Spleen (tissue), 7 donors: ENCODE measurements around the gene AFAP1L2.

ENCODE experiments used
- POLR2AphosphoS5 ChIP-seq, 3 donors: sonication (generic); formaldehyde crosslinking; IDR thresholded peaks; one replicate each; pipeline ENCODE4 v1.5.1; 2017; ENCODE audit warnings: antibody characterized with exemption in 3 of 3
- TF ChIP-seq, protein P1 (sequence below), 11 experiments: fragments of 200-600 bp in 7 of 11; fragments of 450-650 bp in 4 of 11; sonication (generic) in 4 of 11; IDR thresholded peaks in 8 of 11; conservative IDR thresholded peaks in 3 of 11; 1 replicate in 7 of 11; 2 replicates in 4 of 11; pipeline versions ENCODE4 v1.4.0 to v1.8.0; 2016 to 2021; ENCODE audit warnings: antibody characterized with exemption in 11 of 11, inconsistent platforms in 4 of 11, mild to moderate bottlenecking in 1 of 11
- donor health status: DM: no; HTN: no; CAD: no; lungs with moderate emphysema.
- donor health status: DM: no; HTN: no; CAD: no.
- donor health status: DM: no; HTN: no; CAD: no.

DNA sequence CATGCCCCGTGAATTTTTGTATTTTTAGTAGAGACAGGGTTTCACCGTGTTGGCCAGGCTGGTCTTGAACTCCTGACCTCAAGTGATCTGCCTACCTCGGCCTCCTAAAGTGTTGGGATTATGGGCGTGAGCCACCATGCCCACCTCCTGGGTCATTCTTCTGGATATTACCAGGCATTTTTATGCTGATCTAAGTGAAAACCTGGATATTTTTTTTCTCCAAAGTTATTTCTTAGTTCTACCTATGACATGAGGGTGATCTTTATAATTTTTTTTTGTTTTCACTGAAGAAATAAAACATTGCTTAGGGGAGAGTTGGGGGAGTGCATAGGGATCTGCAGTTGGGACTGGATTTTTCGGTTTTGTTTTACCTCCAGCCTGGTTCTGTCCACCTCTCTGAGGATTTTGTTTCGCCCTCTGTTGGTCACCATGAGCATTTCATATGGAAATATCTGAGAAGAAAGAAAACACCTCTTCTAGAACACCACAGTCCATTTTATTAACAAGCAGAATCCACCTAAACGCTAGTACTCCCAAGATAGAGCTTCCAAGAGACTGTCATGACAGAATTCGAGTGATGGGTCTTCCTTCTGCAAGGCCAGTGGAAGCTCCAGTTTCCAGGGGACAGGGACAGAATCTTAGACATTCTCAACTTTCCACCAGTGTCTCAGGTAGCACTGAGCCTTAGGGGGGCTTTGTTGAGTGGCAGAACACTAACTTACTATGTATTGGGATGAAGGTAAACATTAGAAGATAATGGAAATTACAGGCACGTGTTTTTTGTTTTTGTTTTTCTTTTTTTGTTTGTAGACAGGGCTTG, 33.4 kb upstream of the AFAP1L2 start:
- TF ChIP-seq, protein P1, sequence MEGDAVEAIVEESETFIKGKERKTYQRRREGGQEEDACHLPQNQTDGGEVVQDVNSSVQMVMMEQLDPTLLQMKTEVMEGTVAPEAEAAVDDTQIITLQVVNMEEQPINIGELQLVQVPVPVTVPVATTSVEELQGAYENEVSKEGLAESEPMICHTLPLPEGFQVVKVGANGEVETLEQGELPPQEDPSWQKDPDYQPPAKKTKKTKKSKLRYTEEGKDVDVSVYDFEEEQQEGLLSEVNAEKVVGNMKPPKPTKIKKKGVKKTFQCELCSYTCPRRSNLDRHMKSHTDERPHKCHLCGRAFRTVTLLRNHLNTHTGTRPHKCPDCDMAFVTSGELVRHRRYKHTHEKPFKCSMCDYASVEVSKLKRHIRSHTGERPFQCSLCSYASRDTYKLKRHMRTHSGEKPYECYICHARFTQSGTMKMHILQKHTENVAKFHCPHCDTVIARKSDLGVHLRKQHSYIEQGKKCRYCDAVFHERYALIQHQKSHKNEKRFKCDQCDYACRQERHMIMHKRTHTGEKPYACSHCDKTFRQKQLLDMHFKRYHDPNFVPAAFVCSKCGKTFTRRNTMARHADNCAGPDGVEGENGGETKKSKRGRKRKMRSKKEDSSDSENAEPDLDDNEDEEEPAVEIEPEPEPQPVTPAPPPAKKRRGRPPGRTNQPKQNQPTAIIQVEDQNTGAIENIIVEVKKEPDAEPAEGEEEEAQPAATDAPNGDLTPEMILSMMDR (IDR thresholded peaks at IDR 0.05 in 8 of 11, conservative IDR thresholded peaks at IDR 0.05 in 3 of 11): peak in 8 of 11 experiments; percentile 13 to 63 (median 42)
- TF ChIP-seq POLR2AphosphoS5 (IDR thresholded peaks at IDR 0.05): no peak
